ENCODE results near the gene HPS5.

GRCh38 chr11:18233912-18234311 is 88.0 kb downstream of the HPS5 start:
- TF ChIP-seq CTCF (conservative IDR thresholded peaks at IDR 0.05; ENCODE audit: low read depth, low read length) (no peak), EZH2 (IDR thresholded peaks at IDR 0.05; ENCODE audit: borderline replicate concordance, low read depth, low read length, poor library complexity, severe bottlenecking) (no peak)
